HEK293T (cell line): Measurements from ENCODE around the gene RAB6A.

Experiments
- BHLHE40 ChIP-seq: fragments of 450-650 bp; IDR thresholded peaks from 2 replicates; pipeline ENCODE4 v1.6.1; 2016; ENCODE audit warnings: mild to moderate bottlenecking, moderate library complexity, borderline replicate concordance
- CTBP1 ChIP-seq: fragments of 450-650 bp; IDR thresholded peaks from 2 replicates; pipeline ENCODE4 v1.6.1; 2016; ENCODE audit warnings: borderline replicate concordance
- FOXA1 ChIP-seq: fragments of 450-650 bp; IDR thresholded peaks from 2 replicates; pipeline ENCODE4 v1.6.1; 2016; ENCODE audit warnings: mild to moderate bottlenecking
- FOXM1 ChIP-seq: fragments of 450-650 bp; IDR thresholded peaks from 2 replicates; pipeline ENCODE4 v1.6.1; 2017; ENCODE audit warnings: mild to moderate bottlenecking, borderline replicate concordance
- L3MBTL2 ChIP-seq: fragments of 450-650 bp; conservative IDR thresholded peaks from 2 replicates; pipeline ENCODE4 v1.6.1; 2016; ENCODE audit warnings: mild to moderate bottlenecking
- NFRKB ChIP-seq: fragments of 450-650 bp; IDR thresholded peaks from 2 replicates; pipeline ENCODE4 v1.6.1; 2016; ENCODE audit warnings: mild to moderate bottlenecking, moderate library complexity
- SP1 ChIP-seq: fragments of 450-650 bp; IDR thresholded peaks from 2 replicates; pipeline ENCODE4 v1.6.1; 2017
- ZNF384 ChIP-seq: fragments of 450-650 bp; IDR thresholded peaks from 2 replicates; pipeline ENCODE4 v1.6.1; 2016

- TF ChIP-seq FOXA1 (no peak), SP1 (no peak), CTBP1 (no peak), FOXM1 (no peak), L3MBTL2 (no peak), ZNF384 (no peak), BHLHE40 (no peak), NFRKB (no peak)
These were observed 112.3 kb downstream of the RAB6A start for GRCh38 chr11:73648571-73649046.
